HFFc6 (cell line): ENCODE measurements around the gene FIGNL2. TPM values are rescaled to one million over a fixed set of nuclear protein-coding genes. Genes with fewer than 3 reads are reported as not detected.

Experiments used
- DNase-seq: peaks from one replicate; pipeline ENCODE4 v3.0.0-alpha.2; 2018
- H3K27ac Mint-ChIP-seq: 2 replicates; pipeline ENCODE4 v1.8.0; 2020; ENCODE audit warnings: mild to moderate bottlenecking, mixed read lengths
- H3K27me3 Mint-ChIP-seq: 2 replicates; pipeline ENCODE4 v1.8.0; 2021; ENCODE audit warnings: mild to moderate bottlenecking, moderate library complexity, mixed read lengths; ENCODE audit not compliant: insufficient read depth
- H3K36me3 Mint-ChIP-seq: 2 replicates; pipeline ENCODE4 v1.8.0; 2021; ENCODE audit warnings: low read depth, mixed read lengths
- H3K4me1 Mint-ChIP-seq: 2 replicates; pipeline ENCODE4 v1.8.0; 2020; ENCODE audit warnings: low read depth, mixed read lengths
- H3K4me3 Mint-ChIP-seq: 2 replicates; pipeline ENCODE4 v1.8.0; 2020; ENCODE audit warnings: mild to moderate bottlenecking, moderate library complexity, mixed read lengths
- H3K9me3 Mint-ChIP-seq: 2 replicates; pipeline ENCODE4 v1.8.0; 2020; ENCODE audit warnings: mild to moderate bottlenecking, mixed read lengths
- long read RNA-seq: library from polyadenylated mRNA; unstranded; transcript quantifications from one replicate; pipeline ENCODE4 v2.0.0, GENCODE V29; 2019
- total RNA-seq, 6 experiments: library from RNA; stranded (reverse); fragmentation: NEBNext Ultra II Directional; extraction: Animal tissue kit (Norgen Biotek cat#: 25700); gene quantifications; 2 replicates in 1 of 6; 3 replicates in 5 of 6; pipeline ENCODE4 v1.2.3, GENCODE V29; 2021
- TF ChIP-seq, protein P1 (sequence below): fragments of 200-600 bp; sonication (generic); IDR thresholded peaks from 2 replicates; pipeline ENCODE4 v1.5.0; 2021; ENCODE audit warnings: antibody characterized with exemption, mild to moderate bottlenecking

The FIGNL2 gene, protein sequence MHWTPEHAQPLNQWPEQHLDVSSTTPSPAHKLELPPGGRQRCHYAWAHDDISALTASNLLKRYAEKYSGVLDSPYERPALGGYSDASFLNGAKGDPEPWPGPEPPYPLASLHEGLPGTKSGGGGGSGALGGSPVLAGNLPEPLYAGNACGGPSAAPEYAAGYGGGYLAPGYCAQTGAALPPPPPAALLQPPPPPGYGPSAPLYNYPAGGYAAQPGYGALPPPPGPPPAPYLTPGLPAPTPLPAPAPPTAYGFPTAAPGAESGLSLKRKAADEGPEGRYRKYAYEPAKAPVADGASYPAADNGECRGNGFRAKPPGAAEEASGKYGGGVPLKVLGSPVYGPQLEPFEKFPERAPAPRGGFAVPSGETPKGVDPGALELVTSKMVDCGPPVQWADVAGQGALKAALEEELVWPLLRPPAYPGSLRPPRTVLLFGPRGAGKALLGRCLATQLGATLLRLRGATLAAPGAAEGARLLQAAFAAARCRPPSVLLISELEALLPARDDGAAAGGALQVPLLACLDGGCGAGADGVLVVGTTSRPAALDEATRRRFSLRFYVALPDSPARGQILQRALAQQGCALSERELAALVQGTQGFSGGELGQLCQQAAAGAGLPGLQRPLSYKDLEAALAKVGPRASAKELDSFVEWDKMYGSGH
- not detected for total RNA-seq
- long read RNA-seq = 0 reads

DNA sequence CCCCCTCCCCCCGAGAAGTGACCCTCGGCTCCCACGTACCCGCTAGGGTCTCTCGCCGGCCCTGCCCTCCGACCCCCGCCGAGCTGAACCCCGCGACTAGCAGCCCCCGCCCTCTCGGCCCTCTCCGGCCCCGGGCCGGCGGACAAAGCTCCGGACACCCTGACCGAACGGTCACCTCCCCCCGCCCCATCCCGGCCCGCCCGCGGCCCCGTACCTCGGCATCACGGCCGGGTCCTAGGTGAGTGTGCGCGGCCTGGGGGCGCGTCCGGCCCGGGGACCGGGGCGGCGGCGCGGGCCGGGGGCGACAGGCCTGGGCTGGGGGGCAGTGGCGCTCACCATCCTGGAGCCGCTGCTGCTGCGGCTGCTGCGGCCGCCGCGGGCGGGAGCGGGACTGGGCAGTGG is at the start of gene FIGNL2:
FIGNL2 (minus strand) TSS at position 393 of the 402 bp plus-strand sequence. CDS start 26,305 bp downstream, outside the sequence.
- Mint-ChIP-seq H3K4me3 (peak within 1 kb of the TSS; percentile 28), H3K9me3 (no peaks in the 10 kb centered on the region), H3K36me3 (no peaks in the 10 kb centered on the region), H3K27ac (no peak within 1 kb of the TSS), H3K27me3 (peaks cover 39% of the 10 kb centered on the region), H3K4me1 (no peaks in the 10 kb centered on the region)
- TF ChIP-seq, protein P1, sequence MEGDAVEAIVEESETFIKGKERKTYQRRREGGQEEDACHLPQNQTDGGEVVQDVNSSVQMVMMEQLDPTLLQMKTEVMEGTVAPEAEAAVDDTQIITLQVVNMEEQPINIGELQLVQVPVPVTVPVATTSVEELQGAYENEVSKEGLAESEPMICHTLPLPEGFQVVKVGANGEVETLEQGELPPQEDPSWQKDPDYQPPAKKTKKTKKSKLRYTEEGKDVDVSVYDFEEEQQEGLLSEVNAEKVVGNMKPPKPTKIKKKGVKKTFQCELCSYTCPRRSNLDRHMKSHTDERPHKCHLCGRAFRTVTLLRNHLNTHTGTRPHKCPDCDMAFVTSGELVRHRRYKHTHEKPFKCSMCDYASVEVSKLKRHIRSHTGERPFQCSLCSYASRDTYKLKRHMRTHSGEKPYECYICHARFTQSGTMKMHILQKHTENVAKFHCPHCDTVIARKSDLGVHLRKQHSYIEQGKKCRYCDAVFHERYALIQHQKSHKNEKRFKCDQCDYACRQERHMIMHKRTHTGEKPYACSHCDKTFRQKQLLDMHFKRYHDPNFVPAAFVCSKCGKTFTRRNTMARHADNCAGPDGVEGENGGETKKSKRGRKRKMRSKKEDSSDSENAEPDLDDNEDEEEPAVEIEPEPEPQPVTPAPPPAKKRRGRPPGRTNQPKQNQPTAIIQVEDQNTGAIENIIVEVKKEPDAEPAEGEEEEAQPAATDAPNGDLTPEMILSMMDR = no peak
- no peak for DNase-seq

DNA sequence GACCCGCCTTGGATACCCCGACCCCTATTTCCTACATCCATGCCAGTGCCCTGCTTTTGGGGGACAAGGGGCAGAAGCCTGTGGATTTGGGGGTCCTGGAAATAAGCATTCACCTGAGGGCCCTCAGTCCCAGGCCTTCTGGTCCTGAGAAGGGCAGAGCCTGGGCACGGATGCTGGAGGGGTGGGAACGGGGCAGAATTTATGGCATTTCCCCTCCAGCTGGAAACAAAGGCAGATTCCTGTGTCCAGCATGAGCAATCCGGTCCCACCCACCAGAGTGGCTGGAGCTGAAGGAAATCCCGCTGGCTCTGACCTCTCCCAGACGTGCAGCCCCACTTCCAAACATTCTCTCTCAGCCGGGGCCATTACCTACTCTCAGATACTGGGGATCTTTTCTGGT is 48.7 kb upstream of the FIGNL2 start:
- Mint-ChIP-seq H3K27ac (peak overlapping the region; percentile 27; the same call in 1 of the 2 replicates), H3K9me3 (no peaks in the 10 kb centered on the region), H3K4me1 (peaks cover 44% of the 10 kb centered on the region), H3K36me3 (no peaks in the 10 kb centered on the region), H3K27me3 (peaks cover 2% of the 10 kb centered on the region), H3K4me3 (no peak overlapping the region)
- TF ChIP-seq, protein P1 = no peak
- no peak for DNase-seq

DNA sequence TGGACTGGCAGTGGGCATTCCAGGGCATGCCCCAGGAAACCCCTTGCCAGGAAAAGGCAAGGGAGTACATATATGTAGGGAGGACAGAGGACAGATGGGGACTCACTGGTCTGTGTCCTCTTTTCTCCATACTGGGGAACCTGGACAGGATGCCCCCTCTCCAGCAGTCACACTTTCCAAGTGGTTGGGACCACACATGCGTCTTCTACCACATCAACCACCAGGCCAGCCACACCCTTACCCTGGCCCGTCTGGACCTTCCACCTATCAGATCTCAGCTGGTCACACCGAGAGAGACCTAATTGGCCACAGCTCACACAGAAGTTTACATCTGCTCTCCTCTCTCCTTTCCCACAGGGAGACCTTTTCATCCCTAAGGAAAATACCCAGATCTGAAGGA is 47.7 kb upstream of the FIGNL2 start:
- no peak for DNase-seq
- H3K27ac Mint-ChIP-seq = no peak overlapping the region
- H3K4me1 Mint-ChIP-seq = peaks cover 37% of the 10 kb centered on the region
- H3K9me3 Mint-ChIP-seq = no peaks in the 10 kb centered on the region
- TF ChIP-seq, protein P1 = no peak
- no peak overlapping the region for H3K4me3 Mint-ChIP-seq
- H3K27me3 Mint-ChIP-seq = peaks cover 2% of the 10 kb centered on the region
- H3K36me3 Mint-ChIP-seq = no peaks in the 10 kb centered on the region

DNA sequence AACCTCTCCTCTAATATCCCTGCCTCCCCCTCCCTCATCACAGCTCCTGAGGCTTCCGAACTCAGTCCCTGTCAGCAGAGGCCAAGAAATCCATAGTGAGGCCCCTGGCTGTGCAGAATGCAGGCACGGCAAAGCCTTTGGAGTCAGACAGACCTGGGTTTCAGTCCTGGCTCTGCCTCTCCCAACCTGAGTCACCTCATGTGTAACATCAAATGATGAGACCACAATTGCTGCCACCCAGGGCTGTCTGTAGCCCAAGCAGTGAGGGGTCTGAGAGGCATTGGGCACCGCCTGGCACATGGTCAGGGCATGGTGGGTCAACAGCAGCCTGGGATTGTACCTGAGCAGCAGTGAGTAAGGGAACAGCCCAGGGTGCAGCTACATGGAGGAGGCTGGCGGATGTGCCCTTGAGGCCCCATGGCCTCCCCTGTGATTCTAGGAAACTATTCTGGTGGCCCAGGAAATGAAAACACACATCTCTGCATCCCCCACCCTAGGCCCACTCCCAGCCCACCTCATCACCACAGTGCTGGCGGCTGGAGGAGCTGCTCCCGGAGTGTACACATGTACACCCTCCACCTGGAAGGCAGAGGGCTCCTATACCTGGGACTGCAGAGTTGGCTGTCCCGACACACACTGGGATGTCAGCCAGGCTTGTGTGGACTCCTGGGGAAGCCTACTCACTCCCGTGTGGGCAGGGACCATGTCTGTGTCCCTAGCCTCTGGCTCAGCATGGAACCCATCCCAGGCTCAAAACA is 47.0 kb upstream of the FIGNL2 start:
- TF ChIP-seq, protein P1 = no peak
- H3K4me3 Mint-ChIP-seq = no peak overlapping the region
- no peaks in the 10 kb centered on the region for H3K9me3 Mint-ChIP-seq
- H3K27me3 Mint-ChIP-seq = peaks cover 2% of the 10 kb centered on the region
- peaks cover 37% of the 10 kb centered on the region for H3K4me1 Mint-ChIP-seq
- H3K27ac Mint-ChIP-seq = peak overlapping the region; percentile 61; the same call in 1 of the 2 replicates
- DNase-seq = no peak
- no peaks in the 10 kb centered on the region for H3K36me3 Mint-ChIP-seq

DNA sequence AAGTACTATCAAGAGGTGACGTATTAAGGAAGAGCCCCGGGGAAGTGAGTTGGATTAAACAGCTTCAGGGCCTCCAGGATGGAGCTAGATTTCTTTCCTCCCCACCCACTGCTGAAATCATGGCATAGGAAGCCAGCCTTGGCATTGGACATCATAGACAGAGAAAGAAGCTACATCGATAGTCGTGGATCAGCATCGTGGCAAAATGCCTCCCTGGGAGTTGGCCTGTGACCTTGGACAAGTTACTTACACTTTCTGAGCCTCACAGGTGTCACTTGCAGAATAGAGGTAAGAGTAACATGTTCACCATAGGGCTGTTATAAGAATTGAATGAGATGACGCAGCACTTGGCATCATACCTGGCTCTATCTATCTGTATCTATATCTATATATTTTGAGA is 45.3 kb upstream of the FIGNL2 start:
- DNase-seq = no peak
- H3K4me1 Mint-ChIP-seq = peaks cover 30% of the 10 kb centered on the region
- TF ChIP-seq, protein P1 = no peak
- no peak overlapping the region for H3K4me3 Mint-ChIP-seq
- no peak overlapping the region for H3K27ac Mint-ChIP-seq
- H3K36me3 Mint-ChIP-seq = no peaks in the 10 kb centered on the region
- peaks cover 2% of the 10 kb centered on the region for H3K27me3 Mint-ChIP-seq
- no peaks in the 10 kb centered on the region for H3K9me3 Mint-ChIP-seq
